Measurements from ENCODE around the gene ARHGEF2.
A peak's percentile ranks its signal among the peaks of the same experiment; 100 is the strongest.
"Not testable (repeated sequence)": the region's sequence is repeated elsewhere in the genome, so short reads cannot be mapped to it uniquely, and the experiment has no call there.

ARHGEF2 gene

GRCh38 chr1:155932081-155932480, 46.3 kb downstream of the ARHGEF2 start:
- TF ChIP-seq, protein P1, sequence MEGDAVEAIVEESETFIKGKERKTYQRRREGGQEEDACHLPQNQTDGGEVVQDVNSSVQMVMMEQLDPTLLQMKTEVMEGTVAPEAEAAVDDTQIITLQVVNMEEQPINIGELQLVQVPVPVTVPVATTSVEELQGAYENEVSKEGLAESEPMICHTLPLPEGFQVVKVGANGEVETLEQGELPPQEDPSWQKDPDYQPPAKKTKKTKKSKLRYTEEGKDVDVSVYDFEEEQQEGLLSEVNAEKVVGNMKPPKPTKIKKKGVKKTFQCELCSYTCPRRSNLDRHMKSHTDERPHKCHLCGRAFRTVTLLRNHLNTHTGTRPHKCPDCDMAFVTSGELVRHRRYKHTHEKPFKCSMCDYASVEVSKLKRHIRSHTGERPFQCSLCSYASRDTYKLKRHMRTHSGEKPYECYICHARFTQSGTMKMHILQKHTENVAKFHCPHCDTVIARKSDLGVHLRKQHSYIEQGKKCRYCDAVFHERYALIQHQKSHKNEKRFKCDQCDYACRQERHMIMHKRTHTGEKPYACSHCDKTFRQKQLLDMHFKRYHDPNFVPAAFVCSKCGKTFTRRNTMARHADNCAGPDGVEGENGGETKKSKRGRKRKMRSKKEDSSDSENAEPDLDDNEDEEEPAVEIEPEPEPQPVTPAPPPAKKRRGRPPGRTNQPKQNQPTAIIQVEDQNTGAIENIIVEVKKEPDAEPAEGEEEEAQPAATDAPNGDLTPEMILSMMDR (IDR thresholded peaks at IDR 0.05; ENCODE audit: insufficient read depth, low read length, poor library complexity, severe bottlenecking) = no peak
- no peak for TF ChIP-seq EZH2phosphoT487 (conservative IDR thresholded peaks at IDR 0.05; ENCODE audit: low read length)
- peaks cover 58% of the 10 kb centered on the region for H3K79me2 ChIP-seq (ENCODE audit: insufficient read depth, low read length)
- H3K27me3 ChIP-seq (ENCODE audit: low read length) = no peaks in the 10 kb centered on the region
- no peaks in the 10 kb centered on the region for H3K9me3 ChIP-seq (ENCODE audit: insufficient read depth, low read length)
- H3F3A ChIP-seq (ENCODE audit: insufficient read depth) = peaks cover 39% of the 10 kb centered on the region
- peak overlapping the region; percentile 88 for H3K4me2 ChIP-seq (ENCODE audit: low read depth, low read length, poor library complexity, severe bottlenecking)
- H4K20me1 ChIP-seq (ENCODE audit: low read depth, low read length) = peaks cover 33% of the 10 kb centered on the region
- peak overlapping the region; percentile 94; the same call in 1 of the 2 replicates for H3K9ac ChIP-seq (ENCODE audit: low read length)
- no peak overlapping the region for H2AFZ ChIP-seq (ENCODE audit: low read depth, low read length, severe bottlenecking)
- H3K36me3 ChIP-seq (ENCODE audit: low read length) = peaks cover 42% of the 10 kb centered on the region
- H3K9me2 ChIP-seq (replicated peaks; ENCODE audit: insufficient read depth, low read length) = no peaks in the 10 kb centered on the region
- peak overlapping the region; percentile 93 for H3K4me3 ChIP-seq (ENCODE audit: insufficient read depth, low read length, poor library complexity, severe bottlenecking)
- H3K27ac ChIP-seq (ENCODE audit: low read depth, low read length) = no peak overlapping the region

DNA sequence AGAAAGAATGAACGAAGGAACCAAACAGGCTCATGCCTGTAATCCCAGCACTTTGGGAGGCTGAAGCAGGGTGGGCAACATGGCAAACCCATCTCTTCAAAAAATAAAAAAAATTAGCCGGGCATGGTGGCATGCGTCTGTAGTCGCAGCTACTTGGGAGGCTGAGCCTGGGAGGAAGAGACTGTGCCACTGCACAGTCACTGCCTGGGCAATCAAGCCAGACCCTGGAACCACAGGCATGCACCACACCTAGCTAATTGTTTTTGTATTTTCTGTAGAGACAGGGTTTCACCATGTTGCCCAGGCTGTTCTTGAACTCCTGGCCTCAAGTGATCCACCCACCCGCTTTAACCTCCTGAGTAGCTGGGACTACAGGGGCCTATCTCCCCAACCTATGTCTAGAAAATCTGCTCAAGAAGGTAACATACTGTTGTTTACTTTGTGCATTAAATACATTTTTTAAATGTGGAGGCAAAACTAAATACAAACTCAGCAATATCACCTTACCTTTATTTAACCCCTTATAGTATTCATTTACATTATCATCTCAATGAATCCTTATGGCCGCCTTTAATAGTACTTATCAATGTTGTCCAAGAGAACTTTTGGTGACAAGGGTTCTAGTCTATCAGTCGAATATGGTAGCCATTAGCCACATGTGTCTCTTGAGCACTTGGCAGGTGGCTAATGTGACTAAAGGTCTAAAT, 46.9 kb downstream of the ARHGEF2 start:
- Histone ChIP-seq H3K36me3 (ENCODE audit: low read length) (peaks cover 48% of the 10 kb centered on the region), H3F3A (ENCODE audit: insufficient read depth) (peaks cover 39% of the 10 kb centered on the region), H3K27me3 (ENCODE audit: low read length) (no peaks in the 10 kb centered on the region), H4K20me1 (ENCODE audit: low read depth, low read length) (peaks cover 33% of the 10 kb centered on the region), H3K9me2 (replicated peaks; ENCODE audit: insufficient read depth, low read length) (no peaks in the 10 kb centered on the region), H3K27ac (ENCODE audit: low read depth, low read length) (no peak overlapping the region), H2AFZ (ENCODE audit: low read depth, low read length, severe bottlenecking) (no peak overlapping the region), H3K4me3 (ENCODE audit: insufficient read depth, low read length, poor library complexity, severe bottlenecking) (peak overlapping the region; percentile 93), H3K9ac (ENCODE audit: low read length) (peak overlapping the region; percentile 94; the same call in 1 of the 2 replicates), H3K79me2 (ENCODE audit: insufficient read depth, low read length) (peaks cover 58% of the 10 kb centered on the region), H3K9me3 (ENCODE audit: insufficient read depth, low read length) (no peaks in the 10 kb centered on the region), H3K4me2 (ENCODE audit: low read depth, low read length, poor library complexity, severe bottlenecking) (peak overlapping the region; percentile 88)
- no peak for TF ChIP-seq EZH2phosphoT487 (conservative IDR thresholded peaks at IDR 0.05; ENCODE audit: low read length)
- TF ChIP-seq, protein P1 (IDR thresholded peaks at IDR 0.05; ENCODE audit: insufficient read depth, low read length, poor library complexity, severe bottlenecking) = no peak

- not testable (repeated sequence) for H3K4me3 ChIP-seq (ENCODE audit: insufficient read depth, low read length, poor library complexity, severe bottlenecking); H3K9me3 ChIP-seq (ENCODE audit: insufficient read depth, low read length); H3K9me2 ChIP-seq (replicated peaks; ENCODE audit: insufficient read depth, low read length); H2AFZ ChIP-seq (ENCODE audit: low read depth, low read length, severe bottlenecking); H3K27ac ChIP-seq (ENCODE audit: low read depth, low read length); H3K27me3 ChIP-seq (ENCODE audit: low read length)
- Histone ChIP-seq H3F3A (ENCODE audit: insufficient read depth) (peaks cover 31% of the 10 kb centered on the region), H4K20me1 (ENCODE audit: low read depth, low read length) (peaks cover 33% of the 10 kb centered on the region), H3K9ac (ENCODE audit: low read length) (peak overlapping the region; percentile 94; the same call in 1 of the 2 replicates), H3K79me2 (ENCODE audit: insufficient read depth, low read length) (peaks cover 58% of the 10 kb centered on the region), H3K36me3 (ENCODE audit: low read length) (peaks cover 54% of the 10 kb centered on the region), H3K4me2 (ENCODE audit: low read depth, low read length, poor library complexity, severe bottlenecking) (peak overlapping the region; percentile 88)
Observed at GRCh38 chr1:155930725-155931124, 47.6 kb downstream of the ARHGEF2 start.

DNA sequence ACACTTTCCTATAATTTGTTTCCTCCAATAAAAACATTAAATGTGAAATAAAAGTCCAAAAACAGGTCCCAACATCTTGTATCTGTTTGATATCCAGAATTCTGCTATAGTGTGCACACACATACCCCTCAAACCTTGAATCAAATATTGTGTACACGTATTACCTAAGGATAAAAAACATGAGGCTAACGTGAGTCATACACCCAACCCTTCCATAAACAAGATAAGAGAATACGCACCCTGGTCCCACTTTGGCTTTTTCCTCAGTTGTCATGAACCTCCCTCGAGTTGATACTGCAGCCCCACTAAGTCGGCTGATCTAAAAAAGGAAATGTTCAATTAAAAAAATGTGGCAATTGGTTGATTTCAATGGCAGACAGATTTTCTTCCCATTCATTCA, 49.3 kb downstream of the ARHGEF2 start:
- TF ChIP-seq, protein P1 (IDR thresholded peaks at IDR 0.05; ENCODE audit: insufficient read depth, low read length, poor library complexity, severe bottlenecking) = no peak
- TF ChIP-seq EZH2phosphoT487 (conservative IDR thresholded peaks at IDR 0.05; ENCODE audit: low read length) = no peak
- no peak overlapping the region for H3K4me2 ChIP-seq (ENCODE audit: low read depth, low read length, poor library complexity, severe bottlenecking)
- no peak overlapping the region for H3K4me3 ChIP-seq (ENCODE audit: insufficient read depth, low read length, poor library complexity, severe bottlenecking)
- H3K36me3 ChIP-seq (ENCODE audit: low read length) = peaks cover 60% of the 10 kb centered on the region
- peaks cover 56% of the 10 kb centered on the region for H3K79me2 ChIP-seq (ENCODE audit: insufficient read depth, low read length)
- H3K27me3 ChIP-seq (ENCODE audit: low read length) = no peaks in the 10 kb centered on the region
- no peak overlapping the region for H3K9ac ChIP-seq (ENCODE audit: low read length)
- peaks cover 33% of the 10 kb centered on the region for H4K20me1 ChIP-seq (ENCODE audit: low read depth, low read length)
- no peaks in the 10 kb centered on the region for H3K9me2 ChIP-seq (replicated peaks; ENCODE audit: insufficient read depth, low read length)
- peaks cover 25% of the 10 kb centered on the region for H3F3A ChIP-seq (ENCODE audit: insufficient read depth)
- no peak overlapping the region for H3K27ac ChIP-seq (ENCODE audit: low read depth, low read length)
- no peaks in the 10 kb centered on the region for H3K9me3 ChIP-seq (ENCODE audit: insufficient read depth, low read length)
- no peak overlapping the region for H2AFZ ChIP-seq (ENCODE audit: low read depth, low read length, severe bottlenecking)

Data from SU-DHL-6 (cell line).